Brain microvascular endothelial cell (primary cell): Measurements from ENCODE around the gene CFAP46.
"Not testable (repeated sequence)": the region's sequence is repeated elsewhere in the genome, so short reads cannot be mapped to it uniquely, and the experiment has no call there.

Source experiments
- DNase-seq: peaks from one replicate; pipeline ENCODE4 v3.0.0-alpha.2; 2020
- H3K27ac ChIP-seq: fragments of 250-450 bp; sonication (Bioruptor Pico); 2 replicates; pipeline ENCODE4 v1.5.1; 2020; ENCODE audit warnings: mild to moderate bottlenecking, moderate library complexity
- H3K27me3 ChIP-seq: fragments of 250-450 bp; sonication (Bioruptor Pico); replicated peaks from 2 replicates; pipeline ENCODE4 v1.5.1; 2020; ENCODE audit warnings: mild to moderate bottlenecking
- H3K36me3 ChIP-seq: fragments of 250-450 bp; sonication (Bioruptor Pico); replicated peaks from 2 replicates; pipeline ENCODE4 v1.5.1; 2020; ENCODE audit warnings: mild to moderate bottlenecking
- H3K4me3 ChIP-seq: 2 replicates; pipeline ENCODE4 v1.5.1; 2011; ENCODE audit warnings: low read depth, mild to moderate bottlenecking, control low read depth, low read length, moderate library complexity
- CTCF ChIP-seq: IDR thresholded peaks from 2 replicates; pipeline ENCODE4 v1.5.1; 2011; ENCODE audit warnings: low read depth, mild to moderate bottlenecking, moderate library complexity, low read length, control low read depth, inconsistent platforms; ENCODE audit errors: missing control alignments
- in situ Hi-C: cut with HindIII; loops from 2 replicates; pipeline ENCODE4 v1.10.0; 2017; ENCODE audit warnings: low sequenced_read_pairs, low pct_ligation_motif_present

Gene CFAP46

DNA sequence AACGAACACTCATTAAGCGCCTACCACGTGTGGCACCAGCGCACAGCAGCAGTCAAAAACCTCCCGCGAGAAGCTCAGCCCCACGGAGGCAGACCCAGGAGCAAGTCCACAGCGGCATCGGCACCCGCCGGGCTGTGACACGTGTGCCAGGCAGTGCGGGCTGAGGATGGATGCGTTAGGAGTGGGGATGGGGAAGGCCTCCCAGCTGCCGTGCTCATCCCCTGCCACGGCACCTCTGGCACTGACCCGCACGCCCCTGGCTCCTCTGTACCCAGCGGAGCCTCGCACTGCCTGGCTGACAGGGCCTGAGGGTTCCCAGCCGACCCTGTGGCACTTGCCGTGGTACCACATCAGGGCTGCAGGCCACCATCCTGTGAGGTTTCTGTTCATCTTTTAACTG lies 16.8 kb downstream of the CFAP46 start:
- no peak overlapping the region for H3K27ac ChIP-seq
- no peak for TF ChIP-seq CTCF
- H3K36me3 ChIP-seq: no peaks in the 10 kb centered on the region
- no peaks in the 10 kb centered on the region for H3K27me3 ChIP-seq
- H3K4me3 ChIP-seq: no peak overlapping the region
- no peak for DNase-seq
- in situ Hi-C loops: no loop called here

- no peak for DNase-seq
- H3K4me3 ChIP-seq: no peak overlapping the region
- no peak overlapping the region for H3K27ac ChIP-seq
- no peaks in the 10 kb centered on the region for H3K27me3 ChIP-seq
- no peak for TF ChIP-seq CTCF
- in situ Hi-C loops: no loop called here
- no peaks in the 10 kb centered on the region for H3K36me3 ChIP-seq
These were observed 17.3 kb downstream of the CFAP46 start for GRCh38 chr10:132925071-132925561.

GRCh38 chr10:132924046-132924952 lies 18.1 kb downstream of the CFAP46 start:
- Histone ChIP-seq H3K27ac (no peak overlapping the region), H3K27me3 (no peaks in the 10 kb centered on the region), H3K4me3 (no peak overlapping the region), H3K36me3 (no peaks in the 10 kb centered on the region)
- no peak for TF ChIP-seq CTCF
- in situ Hi-C loops: no loop called here
- DNase-seq: no peak

GRCh38 chr10:132923384-132923783 lies 19.0 kb downstream of the CFAP46 start:
- in situ Hi-C loops, DNase-seq, H3K27ac ChIP-seq, H3K36me3 ChIP-seq, H3K27me3 ChIP-seq, H3K4me3 ChIP-seq: not testable (repeated sequence)

- no peak overlapping the region for H3K4me3 ChIP-seq
- H3K27me3 ChIP-seq: no peaks in the 10 kb centered on the region
- H3K36me3 ChIP-seq: no peaks in the 10 kb centered on the region
- no peak for DNase-seq
- in situ Hi-C loops: no loop called here
- H3K27ac ChIP-seq: no peak overlapping the region
- no peak for TF ChIP-seq CTCF
These were observed 19.5 kb downstream of the CFAP46 start for GRCh38 chr10:132922872-132923271.

GRCh38 chr10:132921818-132922807 lies 20.3 kb downstream of the CFAP46 start:
- Histone ChIP-seq H3K27me3 (no peaks in the 10 kb centered on the region), H3K4me3 (no peak overlapping the region), H3K27ac (no peak overlapping the region), H3K36me3 (no peaks in the 10 kb centered on the region)
- no peak for DNase-seq
- no peak for TF ChIP-seq CTCF
- in situ Hi-C loops: no loop called here
